Adrenal gland (tissue), 12 donors: ENCODE data around the gene ETV6. TPM values are rescaled to one million over a fixed set of nuclear protein-coding genes. Genes with fewer than 3 reads are reported as not detected.

Experiments
- DNase-seq, 7 donors: peaks; one replicate each; pipeline ENCODE4 v3.0.0-alpha.2; 2019 to 2020
- H3K27ac ChIP-seq, 5 donors: fragments of 200-600 bp; sonication (generic) in 4 of 5; 1 replicate in 3 of 5; 2 replicates in 2 of 5; pipeline versions ENCODE4 v1.5.1 to v1.8.0; 2016 to 2020; ENCODE audit warnings: mild to moderate bottlenecking in 1 of 5
- H3K27me3 ChIP-seq: fragments of 200-600 bp; 2 replicates; pipeline ENCODE4 v1.8.0; 2021
- H3K36me3 ChIP-seq, 2 donors: fragments of 200-600 bp; replicated peaks in 1 of 2; 1 replicate in 1 of 2; 2 replicates in 1 of 2; pipeline versions ENCODE4 v1.5.1 to v1.8.0; 2018 to 2022
- H3K4me1 ChIP-seq, 2 donors: fragments of 200-600 bp; replicated peaks in 1 of 2; 1 replicate in 1 of 2; 2 replicates in 1 of 2; pipeline versions ENCODE4 v1.5.1 to v1.8.0; 2018 to 2021
- H3K4me3 ChIP-seq, 4 donors: fragments of 200-600 bp; sonication (generic) in 3 of 4; one replicate each; pipeline ENCODE4 v1.5.1; 2016 to 2018
- H3K9me3 ChIP-seq, 3 donors: fragments of 200-600 bp; sonication (generic) in 1 of 3; replicated peaks in 1 of 3; 1 replicate in 2 of 3; 2 replicates in 1 of 3; pipeline versions ENCODE4 v1.5.1 to v1.8.0; 2016 to 2021
- CTCF ChIP-seq, 6 experiments: fragments of 450-650 bp in 4 of 6; fragments of 200-600 bp in 2 of 6; sonication (generic) in 1 of 6; IDR thresholded peaks; 1 replicate in 5 of 6; 2 replicates in 1 of 6; pipeline versions ENCODE4 v1.5.1 to v1.8.0; 2016 to 2021; ENCODE audit warnings: antibody characterized with exemption in 6 of 6, mild to moderate bottlenecking in 2 of 6, moderate library complexity in 1 of 6
- POLR2A ChIP-seq, 2 donors: fragments of 450-650 bp; IDR thresholded peaks; one replicate each; pipeline ENCODE4 v1.6.1; 2017; ENCODE audit warnings: antibody characterized with exemption in 2 of 2, mild to moderate bottlenecking in 2 of 2, moderate library complexity in 1 of 2
- WGBS, 4 donors: extraction: QIAGEN DNeasy Blood & Tissue Kit in 2 of 4; methylation state at CpG; one replicate each; pipeline versions ENCODE4 v1.1.5 to v1.1.7; 2013 to 2017; 5-methylcytosine and 5-hydroxymethylcytosine counted together
- intact Hi-C, 2 donors: fragments of 100-400 bp; cut with DNase I; formaldehyde crosslinking; loops; one replicate each; pipeline versions ENCODE4 v1.14.1 to v1.15.0; 2022 to 2023
- polyA plus RNA-seq, 3 donors: library from polyadenylated mRNA; stranded (reverse); fragments of 200-250 nt in 2 of 3; fragments of 350-450 nt in 1 of 3; fragmentation: Illumina TruSeq in 1 of 3; extraction: RNeasy Lipid Tissue Mini Kit (QIAGEN cat#74804) in 1 of 3; gene quantifications; one replicate each; pipeline ENCODE4 v1.2.3, GENCODE V29; 2013 to 2014
- total RNA-seq, 9 donors: library from RNA; depleted of rRNA in 4 of 9; stranded (reverse); fragments of >200 nt in 4 of 9; fragments of 120-200 nt in 1 of 9; fragmentation: NEBNext Ultra II Directional in 1 of 9; extraction: Animal tissue kit (Norgen Biotek cat#: 25700) in 1 of 9; gene quantifications; one replicate each; pipeline versions ENCODE4 v1.1.0 to v1.2.4, GENCODE V29; 2013 to 2023
- donor health status: healthy with polysubstance abuse.
- donor health status: Bipolar disorder and iron deficiency.
- donor health status: DM: yes; HTN: yes; CAD: no.
- donor health status: DM: no; HTN: no; CAD: no.
- donor health status: DM: no; HTN: no; CAD: no.
- donor health status: DM: yes; HTN: yes; CAD: no.

The ETV6 gene
- total and polyA plus RNA-seq, 12 donors, result 9.6 to 46.6 (median 19.5) TPM

DNA sequence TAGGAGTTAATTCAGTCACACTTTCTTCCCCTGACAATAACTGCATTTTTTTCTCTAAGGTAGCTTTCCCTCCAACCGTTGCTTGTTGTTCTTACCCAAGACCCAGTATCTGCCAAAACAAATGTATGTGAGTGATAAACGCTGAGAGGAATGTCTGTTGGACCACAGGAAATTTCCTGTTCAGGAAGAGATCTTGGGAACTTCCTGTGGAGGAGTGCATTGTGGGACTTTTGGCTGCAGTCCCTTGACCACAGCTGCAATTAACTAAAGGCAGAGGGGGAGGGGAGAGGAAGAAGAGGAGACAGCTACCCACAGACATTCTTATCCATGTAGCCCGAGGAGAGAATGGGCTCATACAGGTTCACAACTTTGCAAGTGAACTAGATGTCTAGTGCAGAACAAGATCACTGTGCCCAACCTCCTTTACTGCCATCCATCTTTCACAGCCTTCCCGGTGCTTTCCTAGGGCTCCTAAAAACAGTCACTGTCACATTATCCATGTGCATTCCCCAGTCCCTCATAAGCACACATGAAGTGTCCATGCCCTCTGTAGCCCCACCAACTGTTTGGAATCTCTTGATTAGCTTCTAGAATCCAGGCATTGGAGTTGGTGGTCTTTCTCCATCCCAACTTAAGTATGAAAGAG, 149.5 kb downstream of the ETV6 start:
- no peak overlapping the region for H3K4me3 ChIP-seq
- peak in 3 of 7 donors; percentile 13 to 63 (median 32) for DNase-seq
- intact Hi-C loops, result no loop called here
- H3K27ac ChIP-seq, result no peak overlapping the region
- 50 to 60% (median 55%) methylated on average over 4 of the region's 4 CpGs for WGBS, 4 donors
- H3K27me3 ChIP-seq, result no peaks in the 10 kb centered on the region
- no peaks in the 10 kb centered on the region for H3K9me3 ChIP-seq
- TF ChIP-seq CTCF (IDR thresholded peaks at IDR 0.05), result no peak
- no peak for TF ChIP-seq POLR2A (IDR thresholded peaks at IDR 0.05)
- H3K4me1 ChIP-seq, result peaks cover 35 to 50% of the 10 kb centered on the region in 2 donors
- no peaks in the 10 kb centered on the region for H3K36me3 ChIP-seq

GRCh38 chr12:11799502-11799873, 150.0 kb downstream of the ETV6 start:
- intact Hi-C loops, result no loop called here
- Histone ChIP-seq H3K4me3 (no peak overlapping the region), H3K36me3 (no peaks in the 10 kb centered on the region), H3K27me3 (no peaks in the 10 kb centered on the region), H3K9me3 (no peaks in the 10 kb centered on the region), H3K4me1 (peaks cover 29 to 45% of the 10 kb centered on the region in 2 donors), H3K27ac (no peak overlapping the region)
- no peak for TF ChIP-seq CTCF (IDR thresholded peaks at IDR 0.05)
- no peak for TF ChIP-seq POLR2A (IDR thresholded peaks at IDR 0.05)
- no peak for DNase-seq
- 82 to 90% (median 86%) methylated on average over 8 of the region's 8 CpGs for WGBS, 4 donors

GRCh38 chr12:11801643-11802042, 152.2 kb downstream of the ETV6 start:
- 44 to 66% (median 57%) methylated on average over 5 of the region's 5 CpGs for WGBS, 4 donors
- peak overlapping the region in 1 of 5 donors; percentile 19 for H3K27ac ChIP-seq
- intact Hi-C loops, result no loop called here
- no peaks in the 10 kb centered on the region for H3K27me3 ChIP-seq
- no peak for DNase-seq
- no peak for TF ChIP-seq CTCF (IDR thresholded peaks at IDR 0.05)
- no peak for TF ChIP-seq POLR2A (IDR thresholded peaks at IDR 0.05)
- peaks cover 8 to 23% of the 10 kb centered on the region in 2 donors for H3K4me1 ChIP-seq
- no peaks in the 10 kb centered on the region for H3K36me3 ChIP-seq
- no peak overlapping the region for H3K4me3 ChIP-seq
- no peaks in the 10 kb centered on the region for H3K9me3 ChIP-seq

DNA sequence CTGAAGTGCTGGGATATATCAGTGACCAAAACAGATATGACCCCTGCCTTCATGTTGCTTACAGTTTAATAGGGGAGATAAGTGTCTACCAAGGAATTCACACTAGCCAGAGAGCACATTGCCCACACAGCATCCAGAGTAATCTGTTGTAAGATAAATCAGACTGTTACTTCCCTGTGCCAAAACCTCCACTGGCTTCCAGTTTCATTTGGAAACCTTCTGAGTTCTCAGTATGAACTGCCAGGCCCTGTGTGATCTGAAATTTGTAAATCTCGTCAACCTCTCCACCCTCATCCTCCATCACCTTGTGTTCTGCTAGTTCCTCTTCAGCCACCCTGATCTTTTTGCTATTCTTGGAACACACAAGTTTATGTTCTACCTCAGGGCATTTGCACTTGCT, 154.7 kb downstream of the ETV6 start:
- no peak overlapping the region for H3K4me3 ChIP-seq
- intact Hi-C loops, result no loop called here
- H3K4me1 ChIP-seq, result peaks cover 7% of the 10 kb centered on the region in 2 donors
- no peak for TF ChIP-seq CTCF (IDR thresholded peaks at IDR 0.05)
- no peak for TF ChIP-seq POLR2A (IDR thresholded peaks at IDR 0.05)
- H3K27me3 ChIP-seq, result no peaks in the 10 kb centered on the region
- no peak overlapping the region for H3K27ac ChIP-seq
- peak in 2 of 7 donors; percentile 26 to 50 for DNase-seq
- H3K36me3 ChIP-seq, result no peaks in the 10 kb centered on the region
- WGBS, 4 donors, result 74 to 86% (median 79%) methylated on average over 1 of the region's 1 CpG
- no peaks in the 10 kb centered on the region for H3K9me3 ChIP-seq
